Epithelial cell of esophagus (primary cell): Measurements from ENCODE around the gene CAP2.
A peak's percentile ranks its signal among the peaks of the same experiment; 100 is the strongest.
"Not testable (repeated sequence)": the region's sequence is repeated elsewhere in the genome, so short reads cannot be mapped to it uniquely, and the experiment has no call there.

Experiments used
- DNase-seq: peaks from one replicate; pipeline ENCODE4 v3.0.0; 2010; ENCODE audit warnings: low read depth
- H3K4me3 ChIP-seq: 2 replicates; pipeline ENCODE4 v1.5.1; 2011; ENCODE audit warnings: mild to moderate bottlenecking, low read length, control low read depth
- TF ChIP-seq, protein P1 (sequence below): IDR thresholded peaks from 2 replicates; pipeline ENCODE4 v1.5.1; 2011; ENCODE audit warnings: low read depth, mild to moderate bottlenecking, low read length, control low read depth, inconsistent platforms; ENCODE audit not compliant: insufficient read depth; ENCODE audit errors: missing control alignments

The CAP2 gene

GRCh38 chr6:17396256-17396655 is 2.9 kb downstream of the CAP2 start:
- TF ChIP-seq, protein P1, sequence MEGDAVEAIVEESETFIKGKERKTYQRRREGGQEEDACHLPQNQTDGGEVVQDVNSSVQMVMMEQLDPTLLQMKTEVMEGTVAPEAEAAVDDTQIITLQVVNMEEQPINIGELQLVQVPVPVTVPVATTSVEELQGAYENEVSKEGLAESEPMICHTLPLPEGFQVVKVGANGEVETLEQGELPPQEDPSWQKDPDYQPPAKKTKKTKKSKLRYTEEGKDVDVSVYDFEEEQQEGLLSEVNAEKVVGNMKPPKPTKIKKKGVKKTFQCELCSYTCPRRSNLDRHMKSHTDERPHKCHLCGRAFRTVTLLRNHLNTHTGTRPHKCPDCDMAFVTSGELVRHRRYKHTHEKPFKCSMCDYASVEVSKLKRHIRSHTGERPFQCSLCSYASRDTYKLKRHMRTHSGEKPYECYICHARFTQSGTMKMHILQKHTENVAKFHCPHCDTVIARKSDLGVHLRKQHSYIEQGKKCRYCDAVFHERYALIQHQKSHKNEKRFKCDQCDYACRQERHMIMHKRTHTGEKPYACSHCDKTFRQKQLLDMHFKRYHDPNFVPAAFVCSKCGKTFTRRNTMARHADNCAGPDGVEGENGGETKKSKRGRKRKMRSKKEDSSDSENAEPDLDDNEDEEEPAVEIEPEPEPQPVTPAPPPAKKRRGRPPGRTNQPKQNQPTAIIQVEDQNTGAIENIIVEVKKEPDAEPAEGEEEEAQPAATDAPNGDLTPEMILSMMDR: no peak
- DNase-seq: no peak
- H3K4me3 ChIP-seq: no peak overlapping the region

- peak; percentile 31 for DNase-seq
- TF ChIP-seq, protein P1: no peak
- no peak overlapping the region for H3K4me3 ChIP-seq
Observed at GRCh38 chr6:17397764-17398194, 4.4 kb downstream of the CAP2 start.

DNA sequence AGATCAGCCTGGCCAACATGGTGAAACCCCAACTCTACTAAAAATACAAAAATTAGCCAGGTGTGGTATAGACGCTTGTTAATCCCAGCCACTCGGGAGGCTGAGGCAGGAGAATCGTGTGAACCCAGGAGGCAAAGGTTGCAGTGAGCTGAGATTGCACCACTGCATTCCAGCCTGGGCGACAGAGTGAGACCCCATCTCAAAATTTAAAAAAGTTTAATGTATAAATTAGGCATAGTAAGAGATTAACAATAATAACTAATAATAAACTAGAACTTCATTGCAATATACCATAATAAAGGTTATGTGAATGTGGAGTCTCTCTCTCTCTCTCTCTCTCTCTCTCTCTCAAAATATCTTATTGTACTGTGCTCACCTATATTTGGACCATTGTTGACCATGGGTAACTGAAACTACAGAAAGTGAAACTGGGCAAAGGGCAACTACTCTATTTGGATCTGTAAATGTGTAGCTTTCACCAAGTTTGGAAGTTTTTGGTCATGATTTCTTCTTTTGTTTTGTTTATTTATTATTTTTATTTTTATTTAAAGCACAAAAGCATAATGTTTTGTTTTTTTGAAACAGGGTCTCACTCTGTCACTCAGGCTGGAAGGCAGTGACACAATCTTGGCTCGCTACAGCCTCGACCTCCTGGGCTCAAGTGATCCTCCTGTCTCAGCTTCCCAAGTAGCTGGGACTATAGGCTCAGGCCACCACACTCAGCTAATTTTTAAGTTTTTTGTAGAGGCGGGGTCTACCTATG is 12.0 kb downstream of the CAP2 start:
- not testable (repeated sequence) for DNase-seq, H3K4me3 ChIP-seq

GRCh38 chr6:17405944-17406245 is 12.5 kb downstream of the CAP2 start:
- TF ChIP-seq, protein P1: no peak
- H3K4me3 ChIP-seq: no peak overlapping the region
- no peak for DNase-seq

DNA sequence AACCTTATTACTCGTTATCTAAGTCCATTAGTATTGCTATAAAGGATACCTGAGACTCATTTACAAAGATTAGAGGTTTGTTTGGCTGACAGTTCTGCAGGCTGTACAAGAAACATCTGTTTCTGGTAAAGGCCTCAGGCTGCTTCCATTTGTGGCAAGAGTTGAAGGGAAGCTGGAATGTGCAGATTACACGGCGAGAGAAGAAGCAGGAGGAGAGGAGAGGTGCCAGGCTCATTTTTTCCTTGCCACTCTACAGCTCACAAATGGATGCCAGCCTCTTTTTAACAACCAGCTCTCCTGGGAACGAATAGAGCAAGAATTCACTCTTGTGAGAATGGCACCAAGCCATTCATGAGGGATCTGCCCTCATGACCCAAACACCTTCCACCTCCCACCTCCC is 14.7 kb downstream of the CAP2 start:
- no peak for DNase-seq
- no peak overlapping the region for H3K4me3 ChIP-seq
- TF ChIP-seq, protein P1: no peak

GRCh38 chr6:17410281-17410680 is 16.9 kb downstream of the CAP2 start:
- no peak for DNase-seq
- no peak overlapping the region for H3K4me3 ChIP-seq
- TF ChIP-seq, protein P1: no peak

GRCh38 chr6:17413313-17413750 is 19.9 kb downstream of the CAP2 start:
- TF ChIP-seq, protein P1: no peak
- H3K4me3 ChIP-seq: no peak overlapping the region
- peak; percentile 73 for DNase-seq

DNA sequence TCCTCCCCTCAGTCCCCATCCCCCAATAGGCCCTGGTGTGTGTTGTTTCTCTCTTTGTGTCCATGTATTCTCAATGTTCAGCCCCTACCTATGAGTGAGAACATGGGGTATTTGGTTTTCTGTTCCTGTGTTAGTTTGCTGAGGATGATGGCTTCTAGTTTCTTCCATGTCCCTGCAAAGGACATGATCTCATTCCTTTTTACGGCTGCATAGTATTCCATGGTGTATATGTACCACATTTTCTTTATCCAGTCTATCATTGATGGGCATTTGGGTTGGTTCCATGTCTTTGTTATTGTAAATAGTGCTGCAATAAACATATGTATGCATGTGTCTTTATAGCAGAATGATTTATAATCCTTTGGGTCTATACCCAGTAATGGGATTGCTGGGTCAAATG is 21.0 kb downstream of the CAP2 start:
- DNase-seq, H3K4me3 ChIP-seq: not testable (repeated sequence)
